Right lobe of liver (tissue), 6 donors: Measurements from ENCODE around the gene SMPD2. TPM values are rescaled to one million over a fixed set of nuclear protein-coding genes. Genes with fewer than 3 reads are reported as not detected.

Source experiments
- ATAC-seq, 4 donors: fragments of 200-7000 bp; cut with Tn5 transposase; one replicate each; pipeline ENCODE4 v1.9.1; 2020; ENCODE audit warnings: mild to moderate bottlenecking in 4 of 4, moderate library complexity in 4 of 4
- DNase-seq, 3 donors: peaks; one replicate each; pipeline ENCODE4 v3.0.0-alpha.2; 2020
- H3K27ac ChIP-seq, 3 donors: fragments of 200-600 bp; one replicate each; pipeline ENCODE4 v1.8.0; 2022
- H3K27me3 ChIP-seq, 2 donors: fragments of 200-600 bp; one replicate each; pipeline ENCODE4 v1.8.0; 2022
- H3K36me3 ChIP-seq, 4 donors: fragments of 200-600 bp; sonication (generic) in 1 of 4; one replicate each; pipeline versions ENCODE4 v1.5.1 to v1.8.0; 2017 to 2022; ENCODE audit warnings: control low read depth in 1 of 4
- H3K4me1 ChIP-seq, 4 donors: fragments of 200-600 bp; sonication (generic) in 1 of 4; one replicate each; pipeline versions ENCODE4 v1.5.1 to v1.8.0; 2017 to 2022; ENCODE audit warnings: control low read depth in 1 of 4
- H3K4me3 ChIP-seq, 3 donors: fragments of 200-600 bp; one replicate each; pipeline ENCODE4 v1.8.0; 2022
- H3K9me3 ChIP-seq, 4 donors: fragments of 200-600 bp; sonication (generic) in 1 of 4; one replicate each; pipeline versions ENCODE4 v1.5.1 to v1.8.0; 2017 to 2022; ENCODE audit warnings: control low read depth in 1 of 4
- CTCF ChIP-seq, 4 donors: fragments of 200-600 bp in 3 of 4; fragments of 450-650 bp in 1 of 4; IDR thresholded peaks; one replicate each; pipeline versions ENCODE4 v1.5.1 to v1.8.0; 2016 to 2022; ENCODE audit warnings: antibody characterized with exemption in 4 of 4, mild to moderate bottlenecking in 2 of 4
- POLR2A ChIP-seq: fragments of 450-650 bp; IDR thresholded peaks from one replicate; pipeline ENCODE4 v1.6.1; 2017; ENCODE audit warnings: antibody characterized with exemption, mild to moderate bottlenecking
- WGBS: methylation state at CpG from one replicate; pipeline ENCODE4 v1.1.6; 2018; ENCODE audit warnings: low coverage, low lambda C conversion rate; ENCODE audit not compliant: insufficient coverage; ENCODE audit errors: missing lambda C conversion rate; 5-methylcytosine and 5-hydroxymethylcytosine counted together
- intact Hi-C, 2 donors: fragments of 100-400 bp; cut with DNase I; formaldehyde crosslinking; loops; one replicate each; pipeline versions ENCODE4 v1.11.2 to v1.14.1; 2022
- total RNA-seq, 6 experiments: library from RNA; depleted of rRNA in 2 of 6; stranded (reverse); fragments of >200 nt in 2 of 6; fragmentation: NEBNext Ultra II Directional in 3 of 6; extraction: Animal tissue kit (Norgen Biotek cat#: 25700) in 3 of 6; gene quantifications; one replicate each; pipeline versions ENCODE4 v1.1.0 to v1.2.4, GENCODE V29; 2016 to 2023
- donor health status: DM: no; HTN: yes; CAD: no.
- donor health status: DM: no; HTN: no; CAD: no.
- donor health status: DM: no; HTN: no; CAD: no.
- donor health status: DM: no; HTN: yes; CAD: no.
- donor health status: DM: no; HTN: yes; CAD: no.

SMPD2 gene
- total RNA-seq, 6 experiments from 2014 or later: 3.2 to 7.7 (median 4.0) TPM

- ATAC-seq (peak in 1 of 4 donors; percentile 30), DNase-seq (no peak)
- Histone ChIP-seq H3K27ac (no peak overlapping the region), H3K4me3 (no peak overlapping the region), H3K4me1 (no peaks in the 10 kb centered on the region), H3K36me3 (peaks cover 0 to 48% (median 7%) of the 10 kb centered on the region in 4 donors), H3K27me3 (no peaks in the 10 kb centered on the region), H3K9me3 (no peaks in the 10 kb centered on the region)
- intact Hi-C loops: no loop called here
- TF ChIP-seq CTCF (IDR thresholded peaks at IDR 0.05): no peak
- 88% methylated on average over 5 of the region's 7 CpGs for WGBS
These were observed 25.8 kb downstream of the SMPD2 start for GRCh38 chr6:109466212-109466923.

GRCh38 chr6:109467696-109468095 is 27.2 kb downstream of the SMPD2 start:
- H3K27ac ChIP-seq: no peak overlapping the region
- peaks cover 0 to 59% (median 7%) of the 10 kb centered on the region in 4 donors for H3K36me3 ChIP-seq
- WGBS: 92% methylated on average over 6 of the region's 6 CpGs
- intact Hi-C loops: no loop called here
- H3K4me1 ChIP-seq: no peaks in the 10 kb centered on the region
- TF ChIP-seq POLR2A (no peak), CTCF (IDR thresholded peaks at IDR 0.05) (no peak)
- DNase-seq: no peak
- ATAC-seq: no peak
- H3K9me3 ChIP-seq: no peaks in the 10 kb centered on the region
- H3K27me3 ChIP-seq: no peaks in the 10 kb centered on the region
- no peak overlapping the region for H3K4me3 ChIP-seq

GRCh38 chr6:109469591-109470189 is 29.2 kb downstream of the SMPD2 start:
- ATAC-seq: no peak
- WGBS: 98% methylated on average over 3 of the region's 5 CpGs
- H3K36me3 ChIP-seq: peaks cover 0 to 71% (median 5%) of the 10 kb centered on the region in 4 donors
- H3K27ac ChIP-seq: no peak overlapping the region
- intact Hi-C loops: no loop called here
- no peaks in the 10 kb centered on the region for H3K27me3 ChIP-seq
- no peak for TF ChIP-seq POLR2A
- TF ChIP-seq CTCF (IDR thresholded peaks at IDR 0.05): no peak
- no peaks in the 10 kb centered on the region for H3K4me1 ChIP-seq
- no peak for DNase-seq
- no peak overlapping the region for H3K4me3 ChIP-seq
- no peaks in the 10 kb centered on the region for H3K9me3 ChIP-seq

GRCh38 chr6:109471105-109471810 is 30.7 kb downstream of the SMPD2 start:
- DNase-seq (no peak), ATAC-seq (no peak)
- TF ChIP-seq POLR2A (no peak), CTCF (IDR thresholded peaks at IDR 0.05) (no peak)
- Histone ChIP-seq H3K27me3 (no peaks in the 10 kb centered on the region), H3K27ac (no peak overlapping the region), H3K36me3 (peaks cover 0 to 67% (median under 1%) of the 10 kb centered on the region in 4 donors), H3K9me3 (no peaks in the 10 kb centered on the region), H3K4me3 (no peak overlapping the region), H3K4me1 (peaks cover 0 to 10% (median 0%) of the 10 kb centered on the region in 4 donors)
- intact Hi-C loops: no loop called here
- 96% methylated on average over 5 of the region's 5 CpGs for WGBS
